Measurements from ENCODE around the gene TXNDC16. TPM values are rescaled to one million over a fixed set of nuclear protein-coding genes. Genes with fewer than 3 reads are reported as not detected.
"Not testable (repeated sequence)": the region's sequence is repeated elsewhere in the genome, so short reads cannot be mapped to it uniquely, and the experiment has no call there.

TXNDC16 gene
- total RNA-seq, 1 donor from 2014 or later = 5.5 TPM

GRCh38 chr14:52545584-52546317 is 6.6 kb downstream of the TXNDC16 start:
- no peak for DNase-seq (ENCODE audit: low read depth)

GRCh38 chr14:52538623-52539022 is 13.7 kb downstream of the TXNDC16 start:
- DNase-seq (ENCODE audit: low read depth) = no peak

- no peak for DNase-seq (ENCODE audit: low read depth)
Observed at GRCh38 chr14:52536269-52536668, 16.0 kb downstream of the TXNDC16 start.

- DNase-seq (ENCODE audit: low read depth) = no peak
Observed at GRCh38 chr14:52531481-52531880, 20.8 kb downstream of the TXNDC16 start.

- no peak for DNase-seq (ENCODE audit: low read depth)
Observed at GRCh38 chr14:52527052-52527451, 25.3 kb downstream of the TXNDC16 start.

GRCh38 chr14:52522581-52523345 is 29.5 kb downstream of the TXNDC16 start:
- DNase-seq (ENCODE audit: low read depth) = no peak

GRCh38 chr14:52522033-52522432 is 30.3 kb downstream of the TXNDC16 start:
- DNase-seq (ENCODE audit: low read depth) = no peak

GRCh38 chr14:52514046-52514811 is 38.1 kb downstream of the TXNDC16 start:
- no peak for DNase-seq (ENCODE audit: low read depth)

GRCh38 chr14:52513249-52513648 is 39.1 kb downstream of the TXNDC16 start:
- DNase-seq (ENCODE audit: low read depth) = no peak

GRCh38 chr14:52494444-52494843 is 57.9 kb downstream of the TXNDC16 start:
- no peak for DNase-seq (ENCODE audit: low read depth)

GRCh38 chr14:52485350-52485960 is 66.8 kb downstream of the TXNDC16 start:
- DNase-seq (ENCODE audit: low read depth) = no peak

GRCh38 chr14:52481864-52482263 is 70.4 kb downstream of the TXNDC16 start:
- no peak for DNase-seq (ENCODE audit: low read depth)

- DNase-seq (ENCODE audit: low read depth) = peak; percentile 76
Observed at GRCh38 chr14:52473557-52473956, 78.7 kb downstream of the TXNDC16 start.

- DNase-seq (ENCODE audit: low read depth) = no peak
Observed at GRCh38 chr14:52472728-52473127, 79.6 kb downstream of the TXNDC16 start.

- not testable (repeated sequence) for DNase-seq (ENCODE audit: low read depth)
Observed at GRCh38 chr14:52472251-52472650, 80.1 kb downstream of the TXNDC16 start.

GRCh38 chr14:52467515-52468266 is 84.6 kb downstream of the TXNDC16 start:
- DNase-seq (ENCODE audit: low read depth) = no peak

GRCh38 chr14:52464175-52464574 is 88.1 kb downstream of the TXNDC16 start:
- no peak for DNase-seq (ENCODE audit: low read depth)

GRCh38 chr14:52463375-52463774 is 88.9 kb downstream of the TXNDC16 start:
- DNase-seq (ENCODE audit: low read depth) = no peak

- DNase-seq (ENCODE audit: low read depth) = no peak
Observed at GRCh38 chr14:52461721-52462120, 90.6 kb downstream of the TXNDC16 start.

- DNase-seq (ENCODE audit: low read depth) = peak; percentile 8
Observed at GRCh38 chr14:52458721-52459085, 93.6 kb downstream of the TXNDC16 start.

GRCh38 chr14:52457411-52457810 is 94.9 kb downstream of the TXNDC16 start:
- DNase-seq (ENCODE audit: low read depth) = no peak
